HG02938 (cell line): ENCODE measurements around the gene RPRD1B.
"Not testable (repeated sequence)": the region's sequence is repeated elsewhere in the genome, so short reads cannot be mapped to it uniquely, and the experiment has no call there.

Experiments
- ATAC-seq: cut with Tn5 transposase; IDR thresholded peaks from one replicate; pipeline ENCODE4 v1.9.1; 2021; ENCODE audit warnings: mild to moderate bottlenecking, moderate library complexity; ENCODE audit not compliant: unreplicated experiment

The RPRD1B gene

DNA sequence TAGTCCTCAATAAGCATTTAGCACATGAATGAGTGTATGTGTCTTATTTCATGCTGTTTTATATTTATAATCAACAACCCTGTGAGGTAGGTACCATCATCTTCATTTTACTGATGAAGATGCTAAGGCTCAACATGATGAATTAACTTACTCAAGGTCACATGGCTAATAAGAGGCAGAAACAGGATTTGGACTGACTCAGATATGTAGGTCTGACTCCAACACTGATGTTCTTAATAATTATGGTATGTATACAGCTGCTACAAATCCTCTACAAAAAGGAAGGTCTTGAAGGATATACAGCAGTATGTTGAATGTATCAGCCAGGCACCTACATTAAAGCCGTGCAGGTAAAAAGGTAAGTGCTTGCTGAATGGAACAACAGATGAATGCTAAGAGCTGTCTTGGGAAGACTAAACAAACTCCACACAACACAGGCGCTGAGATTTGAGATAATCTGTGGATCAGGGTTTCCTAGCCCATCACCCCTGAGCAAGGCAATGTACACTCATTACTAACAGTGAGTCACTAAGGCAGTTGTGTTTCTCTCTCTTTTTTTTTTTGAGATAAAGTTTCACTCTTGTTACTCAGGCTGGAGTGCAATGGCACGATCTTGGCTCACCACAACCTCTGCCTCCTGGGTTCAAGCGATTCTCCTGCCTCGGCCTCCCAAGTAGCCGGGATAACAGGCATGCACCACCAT, 32.2 kb upstream of the RPRD1B start:
- ATAC-seq: no peak

DNA sequence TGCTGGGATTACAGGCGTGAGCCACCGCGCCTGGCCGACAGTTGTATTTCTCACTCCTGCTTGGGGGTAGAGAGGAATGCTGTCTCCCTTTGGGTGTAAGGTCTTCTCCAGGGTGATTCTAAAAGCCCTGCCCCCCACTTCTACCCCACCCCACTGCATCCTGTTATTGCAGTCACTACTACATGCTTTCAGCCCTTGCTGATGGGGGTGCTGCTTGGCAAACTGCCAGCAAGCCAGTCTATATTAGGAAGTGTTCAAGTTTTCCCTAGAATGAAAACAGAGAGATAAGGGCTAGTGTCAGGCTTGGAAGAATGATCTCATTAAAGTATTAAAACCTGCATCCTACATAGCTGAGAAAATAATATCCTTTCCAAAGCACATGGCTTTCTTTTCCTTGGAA, 31.6 kb upstream of the RPRD1B start:
- no peak for ATAC-seq

- no peak for ATAC-seq
Observed at GRCh38 chr20:38002422-38002821, 31.1 kb upstream of the RPRD1B start.

DNA sequence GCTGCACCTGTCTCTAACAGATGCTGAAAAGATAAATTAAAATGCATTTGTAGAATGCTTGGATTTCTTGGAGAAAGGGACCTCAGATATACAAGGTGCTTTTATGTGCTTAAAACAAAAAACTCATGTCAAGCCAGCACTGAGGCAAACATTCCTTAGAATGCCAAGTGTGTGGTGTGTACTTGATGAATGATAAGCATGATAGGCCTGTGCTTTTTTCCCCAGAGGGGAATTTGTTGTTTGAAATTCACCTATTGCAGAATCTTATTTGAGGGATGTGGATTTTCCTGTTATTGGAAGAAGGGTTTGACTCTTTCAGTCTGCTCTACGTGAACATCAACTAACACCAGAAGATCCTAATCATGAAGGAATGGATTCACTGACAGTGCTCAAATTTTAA, 29.1 kb upstream of the RPRD1B start:
- no peak for ATAC-seq

DNA sequence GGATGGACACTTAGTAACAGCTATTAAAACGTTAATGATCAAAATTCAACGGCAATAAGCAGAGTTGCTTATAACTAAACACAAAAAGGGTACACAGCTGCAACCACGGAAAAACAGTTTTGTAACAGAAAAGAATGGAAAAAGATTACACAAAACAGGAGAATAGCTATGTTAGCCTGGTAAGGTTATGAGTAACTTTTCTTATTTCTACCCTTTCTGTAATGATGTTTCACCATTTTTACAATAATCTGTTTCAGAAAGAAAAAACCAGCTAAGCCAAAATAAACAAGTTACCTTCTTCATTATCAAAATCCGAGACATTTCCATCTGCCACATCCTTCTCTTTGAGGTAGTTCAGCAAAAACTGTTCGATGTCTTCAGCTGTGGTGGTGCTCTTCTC, 27.6 kb upstream of the RPRD1B start:
- ATAC-seq: no peak

- no peak for ATAC-seq
Observed at GRCh38 chr20:38007526-38007925, 26.0 kb upstream of the RPRD1B start.

DNA sequence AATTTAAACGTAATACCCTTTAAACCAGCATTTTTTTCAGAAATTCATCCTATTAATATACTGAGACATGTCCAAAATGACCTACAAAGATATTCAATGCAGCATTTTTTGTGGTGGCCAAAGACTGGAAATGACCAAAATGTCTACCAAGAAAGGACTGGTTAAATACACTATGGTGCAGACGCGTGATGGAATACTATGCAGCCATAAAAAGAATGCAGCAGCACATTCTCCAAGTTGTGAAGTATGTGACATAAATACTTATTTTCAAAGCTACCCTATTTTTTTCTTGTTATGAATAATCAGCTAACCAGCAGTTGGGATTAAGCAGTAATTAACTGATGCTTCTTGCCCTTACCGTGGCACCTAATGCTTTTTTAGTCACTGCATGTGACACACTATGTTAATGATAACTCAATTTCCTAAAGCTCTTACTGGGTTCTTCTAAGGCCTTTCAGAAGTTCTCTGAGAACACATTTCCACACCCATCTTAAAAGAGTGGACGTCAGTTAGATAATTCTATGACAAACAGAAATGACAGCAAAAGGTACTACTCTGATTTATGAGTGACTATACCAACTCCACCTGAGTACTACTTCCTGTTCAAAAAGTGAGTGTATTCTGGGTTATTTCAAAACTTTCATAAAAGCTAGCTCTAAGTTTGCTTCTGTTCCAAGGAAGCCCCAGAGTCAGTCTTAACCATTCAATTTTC, 25.2 kb upstream of the RPRD1B start:
- ATAC-seq: no peak

GRCh38 chr20:38009416-38009815, 24.1 kb upstream of the RPRD1B start:
- ATAC-seq: not testable (repeated sequence)

DNA sequence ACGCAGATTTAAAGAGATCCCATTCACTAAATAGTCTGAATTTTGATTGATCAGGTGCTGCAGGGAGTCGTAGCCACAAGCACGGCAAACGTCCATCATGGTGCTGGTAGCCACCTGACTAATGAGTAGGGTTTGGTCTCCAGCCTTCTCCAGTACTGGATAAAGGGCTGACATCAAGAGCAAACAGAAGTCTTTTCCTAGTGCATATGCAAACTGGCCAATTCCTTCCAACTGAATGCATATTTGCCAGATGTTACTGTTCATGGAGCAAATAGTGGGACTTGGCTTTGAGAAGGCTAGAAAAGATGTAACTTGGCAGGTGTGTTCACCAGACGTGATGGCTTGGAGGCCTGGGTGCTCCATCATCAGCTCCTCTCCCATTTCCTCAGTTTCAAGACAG, 21.9 kb upstream of the RPRD1B start:
- ATAC-seq: no peak

DNA sequence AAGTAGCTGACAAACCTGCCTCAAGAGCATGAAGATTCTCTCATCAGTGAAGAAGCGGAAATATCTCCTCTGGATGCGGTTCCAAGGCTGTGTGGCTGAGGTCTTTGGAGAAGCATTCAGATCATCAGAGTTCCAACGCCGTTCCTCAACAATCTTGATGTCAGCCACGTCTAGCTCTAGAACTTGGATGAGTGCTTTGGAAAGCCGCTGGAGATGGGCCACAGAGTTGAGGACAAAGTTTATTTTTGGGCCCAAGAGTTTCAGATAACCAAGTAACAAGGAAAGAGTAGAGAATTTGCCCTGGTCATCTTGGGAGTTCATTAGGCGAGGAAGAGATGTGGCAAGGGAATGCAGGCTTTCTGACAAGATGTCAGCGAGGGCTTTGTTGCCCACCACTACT, 21.2 kb upstream of the RPRD1B start:
- no peak for ATAC-seq

DNA sequence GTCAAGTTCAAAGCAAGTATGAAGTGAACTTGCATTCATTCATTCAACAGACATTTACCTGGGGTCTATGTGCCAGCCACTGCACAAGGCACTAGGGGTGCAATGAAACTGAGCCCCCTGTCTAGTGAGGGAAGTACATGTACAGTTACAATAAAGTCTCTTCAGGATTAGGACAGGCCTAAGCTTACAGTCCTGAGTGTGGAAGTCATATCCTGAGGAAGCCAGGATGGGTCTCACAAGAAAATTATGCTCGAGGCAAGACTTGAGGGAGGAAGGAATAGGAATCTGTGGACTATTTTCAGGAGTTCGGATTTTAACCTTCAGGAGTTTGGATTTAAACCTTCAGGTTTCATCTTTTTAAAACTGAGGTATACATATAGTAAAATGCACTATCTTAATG, 19.7 kb upstream of the RPRD1B start:
- no peak for ATAC-seq

GRCh38 chr20:38017959-38018358, 15.6 kb upstream of the RPRD1B start:
- no peak for ATAC-seq

DNA sequence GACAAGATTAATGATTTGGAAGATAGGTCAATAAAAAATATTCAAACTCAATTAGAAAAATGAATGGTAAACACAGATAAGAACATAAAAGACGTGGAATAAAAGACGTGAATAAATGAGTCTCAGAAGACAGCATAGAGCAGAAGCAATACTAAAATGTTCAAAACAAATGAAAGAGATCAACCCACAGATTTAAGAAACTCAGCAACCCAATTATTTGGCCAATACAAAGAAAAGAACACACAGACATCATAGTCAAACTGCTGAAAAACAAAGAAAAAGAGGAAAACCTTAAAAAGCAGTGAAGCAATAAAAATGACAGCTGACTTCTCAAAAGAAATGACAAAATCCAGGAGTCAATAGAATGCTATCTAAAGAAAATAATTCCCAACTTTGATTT, 15.2 kb upstream of the RPRD1B start:
- ATAC-seq: no peak

DNA sequence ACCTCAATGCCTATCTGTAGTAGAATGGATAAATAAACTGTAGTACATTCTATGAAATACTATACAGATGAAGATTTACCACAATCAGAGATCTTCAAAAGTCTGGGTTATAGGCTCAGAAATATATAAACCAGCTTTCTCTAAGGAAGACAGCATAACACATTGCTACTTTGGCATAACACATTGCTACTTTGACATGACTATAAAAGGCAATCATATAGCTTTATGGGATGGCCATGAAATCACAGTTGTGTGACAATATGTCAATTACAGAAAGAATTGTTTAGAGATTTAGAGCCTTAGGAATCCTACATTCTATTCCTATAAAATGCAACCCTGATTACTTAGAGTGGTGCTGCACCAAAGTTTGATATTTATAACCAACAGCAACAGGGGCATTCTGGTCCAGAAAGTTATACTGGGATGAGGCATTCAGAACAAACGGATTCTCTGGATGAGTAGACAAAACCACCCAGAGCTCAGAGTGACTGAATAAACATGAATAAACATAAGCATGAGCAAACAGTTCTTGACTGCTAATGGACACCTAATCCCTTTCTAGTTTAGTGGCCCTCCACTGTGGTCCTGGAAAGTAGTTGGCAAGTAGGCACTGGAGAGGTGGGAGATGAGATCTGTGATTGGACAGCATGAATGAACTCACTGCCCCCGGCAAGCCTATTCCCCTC, 12.3 kb upstream of the RPRD1B start:
- no peak for ATAC-seq

DNA sequence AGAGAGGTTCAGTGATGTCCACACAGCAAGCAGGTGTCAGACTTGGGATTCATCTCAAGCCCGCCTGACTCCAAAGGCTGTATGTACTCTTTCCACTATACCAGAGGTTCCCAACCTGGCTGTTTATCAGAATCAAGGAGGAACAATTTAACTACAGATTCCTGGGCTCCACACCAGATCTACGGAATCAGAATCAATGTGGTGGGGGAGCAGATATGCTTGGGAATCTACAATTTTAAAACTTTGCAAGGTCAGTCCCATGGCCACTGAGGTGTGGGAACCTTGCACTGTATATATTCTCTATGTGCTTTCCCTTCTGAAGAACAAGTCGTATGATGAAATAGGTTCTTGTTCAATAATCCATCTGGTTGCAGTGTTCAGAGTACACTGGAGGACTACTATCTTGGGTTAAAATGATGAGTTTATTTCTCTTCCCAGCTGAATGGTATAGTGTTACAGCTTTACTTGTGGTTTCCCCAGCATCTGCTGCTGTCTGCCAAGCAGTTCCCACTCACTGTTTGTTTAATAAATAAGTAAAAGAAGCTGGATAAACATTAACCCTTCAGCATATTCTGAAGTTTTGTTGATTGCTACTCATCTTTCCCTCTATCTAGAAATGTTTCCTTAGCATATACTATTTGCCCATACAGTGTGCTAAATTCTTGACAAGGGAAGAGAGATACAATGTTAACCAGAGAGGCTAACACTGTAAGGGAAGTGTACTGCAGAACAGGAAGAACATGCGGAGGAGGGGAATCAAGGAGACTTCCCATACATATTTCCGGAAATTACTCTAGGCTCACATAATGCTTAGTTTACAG, 10.2 kb upstream of the RPRD1B start:
- ATAC-seq: no peak

DNA sequence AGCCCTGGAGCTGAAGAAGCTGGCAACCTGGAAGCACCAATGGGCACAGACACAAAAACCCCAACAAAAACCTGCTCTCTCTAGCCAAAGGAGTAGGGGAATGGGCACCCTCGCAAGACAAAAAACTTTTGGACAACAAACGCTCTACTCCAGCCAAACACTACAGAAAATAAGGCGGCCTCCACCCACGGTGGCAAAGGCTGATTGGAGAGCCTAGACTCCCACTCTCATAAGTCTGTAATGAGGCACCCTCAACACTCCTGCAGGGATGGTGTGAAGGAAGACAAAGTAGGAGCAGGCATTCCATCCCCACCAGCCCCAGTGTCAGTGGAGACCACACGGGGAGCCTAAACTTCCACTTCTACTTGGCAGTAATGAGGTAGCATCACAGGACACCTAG, 9.1 kb upstream of the RPRD1B start:
- no peak for ATAC-seq

GRCh38 chr20:38029453-38029852, 4.1 kb upstream of the RPRD1B start:
- no peak for ATAC-seq

DNA sequence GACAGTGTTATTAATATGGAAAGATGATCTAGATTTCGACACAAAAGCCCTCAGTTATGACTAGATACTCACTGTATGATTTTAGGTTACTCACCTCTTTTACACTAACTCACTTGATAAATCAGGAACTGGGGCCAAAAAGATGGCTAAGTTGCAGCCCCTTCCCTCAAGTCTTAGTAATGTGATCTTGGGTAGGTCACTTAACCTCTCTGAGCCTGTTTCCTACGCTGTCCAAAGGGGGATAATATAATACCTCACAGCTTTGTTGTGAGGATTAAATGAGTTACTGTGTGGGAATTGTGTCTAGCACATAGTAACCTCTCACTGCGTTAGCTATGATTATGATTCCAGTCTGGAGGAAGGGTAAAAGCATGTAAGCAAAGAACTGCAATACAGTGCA, 1.6 kb upstream of the RPRD1B start:
- no peak for ATAC-seq

GRCh38 chr20:38032585-38033329, 789 bp upstream of the RPRD1B start:
- peak; percentile 56 for ATAC-seq

GRCh38 chr20:38034108-38034649, 633 bp downstream of the RPRD1B start:
- ATAC-seq: no peak
